HG03103 (cell line): ENCODE measurements around the gene MCHR1.

Experiments used
- ATAC-seq: cut with Tn5 transposase; IDR thresholded peaks from one replicate; pipeline ENCODE4 v1.9.1; 2021; ENCODE audit warnings: low read depth; ENCODE audit not compliant: unreplicated experiment

The MCHR1 gene

DNA sequence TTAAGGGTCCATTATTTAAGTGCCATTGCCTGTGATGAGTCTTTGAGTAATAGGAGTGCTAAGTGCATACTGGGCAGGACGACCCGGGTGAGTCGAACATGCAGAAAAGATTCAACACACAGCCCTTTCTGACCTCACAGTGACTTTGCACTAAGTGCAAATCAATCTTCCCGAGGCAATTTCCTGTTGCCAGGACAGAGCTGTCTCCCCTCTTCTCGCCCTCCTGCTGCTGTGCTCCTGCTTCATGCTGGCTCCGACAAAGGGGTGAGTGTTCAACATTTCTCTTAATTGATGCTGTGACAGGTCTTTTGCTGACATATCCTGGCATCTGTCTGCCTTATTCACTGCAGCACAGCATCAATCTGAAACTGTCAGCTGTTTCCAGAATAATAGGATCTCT lies 42.0 kb downstream of the MCHR1 start:
- ATAC-seq = no peak

- ATAC-seq = no peak
Observed at GRCh38 chr22:40723396-40723933, 44.2 kb downstream of the MCHR1 start.

DNA sequence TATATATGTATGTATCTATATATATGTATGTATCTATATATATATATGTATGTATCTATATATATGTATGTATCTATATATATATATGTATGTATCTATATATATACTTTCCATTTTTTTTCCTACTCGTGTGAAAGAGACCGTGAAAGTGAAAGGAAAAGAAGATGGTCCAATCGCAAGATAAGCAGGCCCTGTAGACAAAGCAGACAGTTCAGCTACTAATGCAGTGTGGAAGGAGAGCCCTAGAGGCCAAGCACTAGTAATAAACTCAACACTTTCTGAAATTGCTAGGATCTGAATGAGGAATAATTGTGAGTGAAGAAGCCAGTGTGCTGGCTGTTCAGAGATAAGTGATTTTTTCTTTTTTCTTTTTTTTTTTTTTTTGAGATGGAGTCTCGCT lies 47.2 kb downstream of the MCHR1 start:
- ATAC-seq = no peak

- ATAC-seq = no peak
Observed at GRCh38 chr22:40727070-40727963, 48.0 kb downstream of the MCHR1 start.

DNA sequence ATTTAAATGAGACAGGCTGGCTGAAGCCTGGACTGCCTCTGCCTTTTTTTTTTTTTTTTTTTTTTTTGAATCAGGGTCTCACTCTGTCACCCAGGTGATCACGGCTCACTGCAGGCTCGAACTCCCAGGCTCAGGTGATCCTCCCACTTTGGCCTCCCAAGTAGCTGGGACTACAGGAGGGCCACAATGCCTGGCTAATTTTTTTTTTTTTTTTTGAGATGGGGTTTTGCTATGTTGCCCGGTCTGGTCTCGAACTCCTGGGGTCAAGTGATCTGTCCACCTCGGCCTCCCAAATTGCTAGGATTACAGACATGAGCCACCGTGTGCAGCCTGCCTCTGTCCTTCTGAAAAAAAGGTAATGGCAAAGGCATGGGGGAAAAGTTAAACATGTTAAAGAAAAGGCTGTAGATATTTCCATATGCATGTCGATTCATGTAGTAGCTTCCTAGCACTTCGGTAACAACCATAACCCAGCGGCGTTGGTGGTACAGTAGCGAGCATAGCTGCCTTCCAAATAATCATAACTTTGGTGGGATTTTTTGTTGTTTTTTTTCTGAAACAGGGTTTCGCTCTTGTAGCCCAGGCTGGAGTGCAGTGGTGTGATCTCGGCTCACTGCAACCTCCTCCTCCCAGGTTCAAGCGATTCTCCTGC lies 48.8 kb downstream of the MCHR1 start:
- ATAC-seq = no peak

DNA sequence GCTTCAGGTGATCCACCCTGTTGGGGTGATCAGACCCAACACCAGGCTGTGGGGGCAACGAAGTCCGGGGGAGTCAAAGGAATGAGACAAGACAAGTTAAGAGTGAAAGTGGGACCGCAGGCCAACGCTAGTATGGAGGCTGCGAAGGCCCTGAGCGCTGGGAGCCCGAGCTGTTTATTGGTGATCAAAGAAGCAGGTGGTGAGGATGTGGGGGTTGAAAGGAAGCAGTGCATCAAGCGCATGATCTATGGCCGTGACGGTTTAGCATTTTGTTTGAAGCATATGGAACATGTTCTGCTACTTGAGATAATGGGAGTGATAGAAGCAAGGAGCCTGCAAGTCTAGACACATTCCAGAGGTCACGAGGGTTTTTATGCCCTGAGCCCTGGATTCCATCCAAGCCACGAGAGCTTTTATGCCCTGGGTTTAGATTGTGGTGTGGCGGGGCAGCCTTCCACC lies 49.5 kb downstream of the MCHR1 start:
- ATAC-seq = no peak

DNA sequence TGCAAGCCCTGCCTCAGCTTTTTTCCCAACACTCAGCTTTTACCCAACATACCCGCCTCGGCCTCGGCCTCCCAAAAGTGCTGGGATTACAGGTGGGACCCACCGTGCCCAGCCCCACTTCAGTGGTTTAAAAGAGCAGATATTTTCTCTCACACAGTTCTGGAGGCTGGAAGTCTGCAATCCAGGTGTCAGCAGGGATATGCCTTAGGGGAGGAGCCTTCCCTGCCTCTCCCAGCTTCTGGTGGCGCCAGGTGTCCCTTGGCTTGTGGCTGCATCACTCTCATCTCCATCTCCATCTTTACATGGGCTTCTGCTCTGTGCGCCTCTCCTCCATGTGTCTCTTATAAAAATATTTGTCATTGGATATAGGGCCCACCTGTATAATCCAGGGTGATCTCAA lies 50.0 kb downstream of the MCHR1 start:
- ATAC-seq = no peak
